BLaER1 (cell line): Measurements from ENCODE around the gene FN1.

Source experiments
- H3K27ac ChIP-seq: shearing (Covaris generic); formaldehyde crosslinking; 2 replicates; pipeline ENCODE4 v1.8.1; 2022
- H3K27me3 ChIP-seq: shearing (Covaris generic); formaldehyde crosslinking; 2 replicates; pipeline ENCODE4 v1.8.1; 2022
- H3K36me3 ChIP-seq: shearing (Covaris generic); formaldehyde crosslinking; 2 replicates; pipeline ENCODE4 v1.8.1; 2022
- H3K4me1 ChIP-seq: shearing (Covaris generic); formaldehyde crosslinking; 2 replicates; pipeline ENCODE4 v1.8.1; 2022
- H3K4me2 ChIP-seq: shearing (Covaris generic); formaldehyde crosslinking; 2 replicates; pipeline ENCODE4 v1.8.1; 2022
- H3K4me3 ChIP-seq: shearing (Covaris generic); formaldehyde crosslinking; 2 replicates; pipeline ENCODE4 v1.8.1; 2022
- H3K9ac ChIP-seq: shearing (Covaris generic); formaldehyde crosslinking; 2 replicates; pipeline ENCODE4 v1.8.1; 2022
- H3K9me3 ChIP-seq: shearing (Covaris generic); formaldehyde crosslinking; 2 replicates; pipeline ENCODE4 v1.8.1; 2022
- H4K20me1 ChIP-seq: shearing (Covaris generic); formaldehyde crosslinking; 2 replicates; pipeline ENCODE4 v1.8.1; 2022
- Cebpa-rat ChIP-seq: shearing (Covaris generic); IDR thresholded peaks from 2 replicates; pipeline ENCODE4 v1.8.1; 2022

Gene FN1

GRCh38 chr2:215377283-215377682 lies 58.6 kb downstream of the FN1 start:
- Histone ChIP-seq H3K4me1 (no peaks in the 10 kb centered on the region), H3K36me3 (peaks cover 8% of the 10 kb centered on the region), H4K20me1 (no peaks in the 10 kb centered on the region), H3K4me2 (no peak overlapping the region), H3K9ac (no peak overlapping the region), H3K27ac (no peak overlapping the region), H3K9me3 (peaks cover 6% of the 10 kb centered on the region; the same call in 1 of the 2 replicates), H3K27me3 (no peaks in the 10 kb centered on the region), H3K4me3 (no peak overlapping the region)
- no peak for TF ChIP-seq Cebpa-rat

GRCh38 chr2:215376103-215376780 lies 59.6 kb downstream of the FN1 start:
- H3K4me2 ChIP-seq = no peak overlapping the region
- peaks cover 6% of the 10 kb centered on the region; the same call in 1 of the 2 replicates for H3K9me3 ChIP-seq
- no peaks in the 10 kb centered on the region for H3K4me1 ChIP-seq
- H3K36me3 ChIP-seq = peaks cover 8% of the 10 kb centered on the region
- no peaks in the 10 kb centered on the region for H4K20me1 ChIP-seq
- no peak for TF ChIP-seq Cebpa-rat
- no peak overlapping the region for H3K4me3 ChIP-seq
- no peak overlapping the region for H3K27ac ChIP-seq
- H3K9ac ChIP-seq = no peak overlapping the region
- no peaks in the 10 kb centered on the region for H3K27me3 ChIP-seq

- no peak overlapping the region for H3K27ac ChIP-seq
- no peak overlapping the region for H3K4me3 ChIP-seq
- no peak overlapping the region for H3K4me2 ChIP-seq
- H3K9ac ChIP-seq = no peak overlapping the region
- H3K9me3 ChIP-seq = peaks cover 6% of the 10 kb centered on the region; the same call in 1 of the 2 replicates
- no peaks in the 10 kb centered on the region for H3K27me3 ChIP-seq
- no peaks in the 10 kb centered on the region for H3K4me1 ChIP-seq
- no peak for TF ChIP-seq Cebpa-rat
- H3K36me3 ChIP-seq = peaks cover 8% of the 10 kb centered on the region
- no peaks in the 10 kb centered on the region for H4K20me1 ChIP-seq
Observed at GRCh38 chr2:215375467-215375830, 60.4 kb downstream of the FN1 start.

GRCh38 chr2:215374642-215375466 lies 61.0 kb downstream of the FN1 start:
- no peaks in the 10 kb centered on the region for H3K27me3 ChIP-seq
- no peak overlapping the region for H3K4me3 ChIP-seq
- H3K9ac ChIP-seq = no peak overlapping the region
- no peaks in the 10 kb centered on the region for H4K20me1 ChIP-seq
- H3K4me2 ChIP-seq = no peak overlapping the region
- peaks cover 8% of the 10 kb centered on the region for H3K36me3 ChIP-seq
- H3K4me1 ChIP-seq = no peaks in the 10 kb centered on the region
- peaks cover 6% of the 10 kb centered on the region; the same call in 1 of the 2 replicates for H3K9me3 ChIP-seq
- TF ChIP-seq Cebpa-rat = no peak
- no peak overlapping the region for H3K27ac ChIP-seq

- no peak overlapping the region for H3K9ac ChIP-seq
- peaks cover 8% of the 10 kb centered on the region for H3K36me3 ChIP-seq
- no peak overlapping the region for H3K4me3 ChIP-seq
- no peaks in the 10 kb centered on the region for H4K20me1 ChIP-seq
- H3K4me2 ChIP-seq = no peak overlapping the region
- no peaks in the 10 kb centered on the region for H3K4me1 ChIP-seq
- TF ChIP-seq Cebpa-rat = no peak
- peaks cover 6% of the 10 kb centered on the region; the same call in 1 of the 2 replicates for H3K9me3 ChIP-seq
- H3K27me3 ChIP-seq = no peaks in the 10 kb centered on the region
- H3K27ac ChIP-seq = no peak overlapping the region
Observed at GRCh38 chr2:215374002-215374401, 61.9 kb downstream of the FN1 start.

- no peaks in the 10 kb centered on the region for H3K27me3 ChIP-seq
- no peak overlapping the region for H3K4me2 ChIP-seq
Observed at GRCh38 chr2:215372968-215373649, 62.8 kb downstream of the FN1 start.

GRCh38 chr2:215371915-215372897 lies 63.7 kb downstream of the FN1 start:
- no peak overlapping the region for H3K9ac ChIP-seq
- no peaks in the 10 kb centered on the region for H4K20me1 ChIP-seq

More at GRCh38 chr2:215372968-215373649, 62.8 kb downstream of the FN1 start:
- H4K20me1 ChIP-seq = no peaks in the 10 kb centered on the region
- peaks cover 8% of the 10 kb centered on the region for H3K36me3 ChIP-seq
- TF ChIP-seq Cebpa-rat = no peak
- no peak overlapping the region for H3K4me3 ChIP-seq
- no peak overlapping the region for H3K27ac ChIP-seq
- H3K9ac ChIP-seq = no peak overlapping the region
- H3K4me1 ChIP-seq = no peaks in the 10 kb centered on the region
- H3K9me3 ChIP-seq = peaks cover 6% of the 10 kb centered on the region; the same call in 1 of the 2 replicates

GRCh38 chr2:215370112-215370965 lies 65.5 kb downstream of the FN1 start:
- H3K9ac ChIP-seq = no peak overlapping the region
- H3K36me3 ChIP-seq = peaks cover 12% of the 10 kb centered on the region
- no peak overlapping the region for H3K27ac ChIP-seq

More at GRCh38 chr2:215371915-215372897, 63.7 kb downstream of the FN1 start:
- Histone ChIP-seq H3K4me1 (no peaks in the 10 kb centered on the region), H3K27ac (no peak overlapping the region), H3K27me3 (no peaks in the 10 kb centered on the region), H3K4me3 (no peak overlapping the region), H3K36me3 (peaks cover 12% of the 10 kb centered on the region), H3K4me2 (no peak overlapping the region), H3K9me3 (peaks cover 6% of the 10 kb centered on the region; the same call in 1 of the 2 replicates)
- TF ChIP-seq Cebpa-rat = no peak

More at GRCh38 chr2:215370112-215370965, 65.5 kb downstream of the FN1 start:
- no peaks in the 10 kb centered on the region for H3K4me1 ChIP-seq
- no peak overlapping the region for H3K4me3 ChIP-seq
- H3K27me3 ChIP-seq = no peaks in the 10 kb centered on the region
- H4K20me1 ChIP-seq = no peaks in the 10 kb centered on the region
- peaks cover 6% of the 10 kb centered on the region; the same call in 1 of the 2 replicates for H3K9me3 ChIP-seq
- TF ChIP-seq Cebpa-rat = no peak
- no peak overlapping the region for H3K4me2 ChIP-seq
